Measurements from ENCODE around the gene POTEJ.
"Not testable (repeated sequence)": the region's sequence is repeated elsewhere in the genome, so short reads cannot be mapped to it uniquely, and the experiment has no call there.

Gene POTEJ

GRCh38 chr2:130611140-130611539 is at the start of gene POTEJ:
TSS of gene POTEJ (plus strand) at chr2:130611440. CDS start at chr2:130611533, 93 bp downstream.
- not testable (repeated sequence) for DNase-seq

- not testable (repeated sequence) for DNase-seq
Measured at GRCh38 chr2:130566165-130566564, 45.1 kb upstream of the POTEJ start.

GRCh38 chr2:130571929-130572328 is 39.3 kb upstream of the POTEJ start:
- not testable (repeated sequence) for DNase-seq

GRCh38 chr2:130574230-130574629 is 37.0 kb upstream of the POTEJ start:
- not testable (repeated sequence) for DNase-seq

- not testable (repeated sequence) for DNase-seq
Measured at GRCh38 chr2:130576209-130576784, 34.9 kb upstream of the POTEJ start.

- not testable (repeated sequence) for DNase-seq
Measured at GRCh38 chr2:130577559-130577958, 33.7 kb upstream of the POTEJ start.

- not testable (repeated sequence) for DNase-seq
Measured at GRCh38 chr2:130579121-130579520, 32.1 kb upstream of the POTEJ start.

GRCh38 chr2:130581491-130581890 is 29.7 kb upstream of the POTEJ start:
- DNase-seq, result not testable (repeated sequence)

- DNase-seq, result not testable (repeated sequence)
Measured at GRCh38 chr2:130582970-130583369, 28.3 kb upstream of the POTEJ start.

GRCh38 chr2:130583582-130583981 is 27.7 kb upstream of the POTEJ start:
- DNase-seq, result not testable (repeated sequence)

- not testable (repeated sequence) for DNase-seq
Measured at GRCh38 chr2:130584726-130585125, 26.5 kb upstream of the POTEJ start.

- DNase-seq, result not testable (repeated sequence)
Measured at GRCh38 chr2:130588688-130589458, 22.4 kb upstream of the POTEJ start.

GRCh38 chr2:130590170-130590841 is 20.9 kb upstream of the POTEJ start:
- not testable (repeated sequence) for DNase-seq

- DNase-seq, result not testable (repeated sequence)
Measured at GRCh38 chr2:130590842-130591359, 20.3 kb upstream of the POTEJ start.

GRCh38 chr2:130592791-130593414 is 18.3 kb upstream of the POTEJ start:
- DNase-seq, result not testable (repeated sequence)

GRCh38 chr2:130594011-130594410 is 17.2 kb upstream of the POTEJ start:
- not testable (repeated sequence) for DNase-seq

GRCh38 chr2:130596757-130597156 is 14.5 kb upstream of the POTEJ start:
- DNase-seq, result not testable (repeated sequence)

- DNase-seq, result not testable (repeated sequence)
Measured at GRCh38 chr2:130597994-130598393, 13.2 kb upstream of the POTEJ start.

- DNase-seq, result not testable (repeated sequence)
Measured at GRCh38 chr2:130598463-130598862, 12.8 kb upstream of the POTEJ start.

GRCh38 chr2:130599393-130599792 is 11.8 kb upstream of the POTEJ start, which contains the start of gene CFC1:
TSS of gene CFC1 (minus strand) at chr2:130599575. CDS start at chr2:130599287, 288 bp downstream.
- not testable (repeated sequence) for DNase-seq

- not testable (repeated sequence) for DNase-seq
Measured at GRCh38 chr2:130599926-130600325, 11.3 kb upstream of the POTEJ start.

GRCh38 chr2:130601648-130602302 is 9.5 kb upstream of the POTEJ start:
- DNase-seq, result not testable (repeated sequence)

All from stimulated activated CD4-positive, alpha-beta T cell treated with anti-CD3 and anti-CD28 coated beads, Interleukin-12 subunit alpha, Interleukin-12 subunit beta, amount 100 ng/mL, for 4 hours (primary cell).